Right lobe of liver (tissue), 4 donors: ENCODE measurements around the gene SH2D3A.

Experiments used
- CTCF ChIP-seq, 4 donors: fragments of 200-600 bp in 3 of 4; fragments of 450-650 bp in 1 of 4; IDR thresholded peaks; one replicate each; pipeline versions ENCODE4 v1.5.1 to v1.8.0; 2016 to 2022; ENCODE audit warnings: antibody characterized with exemption in 4 of 4, mild to moderate bottlenecking in 2 of 4
- POLR2A ChIP-seq: fragments of 450-650 bp; IDR thresholded peaks from one replicate; pipeline ENCODE4 v1.6.1; 2017; ENCODE audit warnings: antibody characterized with exemption, mild to moderate bottlenecking
- donor health status: DM: no; HTN: no; CAD: no.
- donor health status: DM: no; HTN: no; CAD: no.
- donor health status: DM: no; HTN: yes; CAD: no.

- TF ChIP-seq CTCF (IDR thresholded peaks at IDR 0.05): no peak
- no peak for TF ChIP-seq POLR2A
Measured at GRCh38 chr19:6714749-6715555, 52.3 kb downstream of the SH2D3A start.
